ENCODE results near the gene CD300LB.
"Not testable (repeated sequence)": the region's sequence is repeated elsewhere in the genome, so short reads cannot be mapped to it uniquely, and the experiment has no call there.

The CD300LB gene

GRCh38 chr17:74525781-74526288, 5.4 kb downstream of the CD300LB start:
- no peak overlapping the region for H3K27ac ChIP-seq (ENCODE audit: low read depth, low read length, severe bottlenecking)
- whole genome bisulfite sequencing, 2 experiments (ENCODE audit: insufficient coverage in 2 of 2), result 87 to 91% methylated on average over 12 to 14 of the region's 14 CpGs
- H3K9me3 ChIP-seq (ENCODE audit: control insufficient read depth, low read length), result no peaks in the 10 kb centered on the region
- H3K4me3 ChIP-seq (ENCODE audit: extremely low read depth, insufficient read depth, low read length, poor library complexity, severe bottlenecking), result no peak overlapping the region
- H3K4me1 ChIP-seq (ENCODE audit: control insufficient read depth, insufficient read depth, low read length, poor library complexity, severe bottlenecking), result no peaks in the 10 kb centered on the region
- H3K36me3 ChIP-seq (ENCODE audit: control insufficient read depth, insufficient read depth, low read length), result no peaks in the 10 kb centered on the region

- Histone ChIP-seq H3K36me3 (ENCODE audit: control insufficient read depth, insufficient read depth, low read length) (no peaks in the 10 kb centered on the region), H3K4me3 (ENCODE audit: extremely low read depth, insufficient read depth, low read length, poor library complexity, severe bottlenecking) (no peak overlapping the region), H3K4me1 (ENCODE audit: control insufficient read depth, insufficient read depth, low read length, poor library complexity, severe bottlenecking) (no peaks in the 10 kb centered on the region), H3K27ac (ENCODE audit: low read depth, low read length, severe bottlenecking) (no peak overlapping the region), H3K9me3 (ENCODE audit: control insufficient read depth, low read length) (no peaks in the 10 kb centered on the region)
- WGBS, 2 experiments (ENCODE audit: insufficient coverage in 2 of 2), result no CpG with 5 or more reads among the region's 1 CpG
Observed at GRCh38 chr17:74525465-74525725, 5.9 kb downstream of the CD300LB start.

GRCh38 chr17:74524653-74525464, 6.4 kb downstream of the CD300LB start:
- Histone ChIP-seq H3K27ac (ENCODE audit: low read depth, low read length, severe bottlenecking) (no peak overlapping the region), H3K4me3 (ENCODE audit: extremely low read depth, insufficient read depth, low read length, poor library complexity, severe bottlenecking) (no peak overlapping the region), H3K4me1 (ENCODE audit: control insufficient read depth, insufficient read depth, low read length, poor library complexity, severe bottlenecking) (no peaks in the 10 kb centered on the region), H3K36me3 (ENCODE audit: control insufficient read depth, insufficient read depth, low read length) (no peaks in the 10 kb centered on the region), H3K9me3 (ENCODE audit: control insufficient read depth, low read length) (no peaks in the 10 kb centered on the region)
- WGBS, 2 experiments (ENCODE audit: insufficient coverage in 2 of 2), result 83 to 91% methylated on average over 4 to 6 of the region's 11 CpGs

- Histone ChIP-seq H3K9me3 (ENCODE audit: control insufficient read depth, low read length) (peaks cover 4% of the 10 kb centered on the region), H3K4me3 (ENCODE audit: extremely low read depth, insufficient read depth, low read length, poor library complexity, severe bottlenecking) (no peak overlapping the region), H3K36me3 (ENCODE audit: control insufficient read depth, insufficient read depth, low read length) (no peaks in the 10 kb centered on the region), H3K4me1 (ENCODE audit: control insufficient read depth, insufficient read depth, low read length, poor library complexity, severe bottlenecking) (no peaks in the 10 kb centered on the region), H3K27ac (ENCODE audit: low read depth, low read length, severe bottlenecking) (no peak overlapping the region)
- WGBS, 2 experiments (ENCODE audit: insufficient coverage in 2 of 2), result 80 to 83% methylated on average over 1 to 2 of the region's 3 CpGs
Observed at GRCh38 chr17:74523308-74523707, 8.0 kb downstream of the CD300LB start.

GRCh38 chr17:74522381-74523105, 8.7 kb downstream of the CD300LB start:
- Histone ChIP-seq H3K27ac (ENCODE audit: low read depth, low read length, severe bottlenecking) (no peak overlapping the region), H3K36me3 (ENCODE audit: control insufficient read depth, insufficient read depth, low read length) (no peaks in the 10 kb centered on the region), H3K4me3 (ENCODE audit: extremely low read depth, insufficient read depth, low read length, poor library complexity, severe bottlenecking) (no peak overlapping the region), H3K9me3 (ENCODE audit: control insufficient read depth, low read length) (peaks cover 4% of the 10 kb centered on the region), H3K4me1 (ENCODE audit: control insufficient read depth, insufficient read depth, low read length, poor library complexity, severe bottlenecking) (no peaks in the 10 kb centered on the region)
- WGBS, 2 experiments (ENCODE audit: insufficient coverage in 2 of 2), result 66 to 80% methylated on average over 7 to 9 of the region's 10 CpGs

GRCh38 chr17:74521701-74522201, 9.5 kb downstream of the CD300LB start:
- no peak overlapping the region for H3K4me3 ChIP-seq (ENCODE audit: extremely low read depth, insufficient read depth, low read length, poor library complexity, severe bottlenecking)
- peaks cover 4% of the 10 kb centered on the region for H3K9me3 ChIP-seq (ENCODE audit: control insufficient read depth, low read length)
- H3K36me3 ChIP-seq (ENCODE audit: control insufficient read depth, insufficient read depth, low read length), result no peaks in the 10 kb centered on the region
- 89 to 90% methylated on average over 3 to 5 of the region's 9 CpGs for WGBS, 2 experiments (ENCODE audit: insufficient coverage in 2 of 2)
- no peak overlapping the region for H3K27ac ChIP-seq (ENCODE audit: low read depth, low read length, severe bottlenecking)
- no peaks in the 10 kb centered on the region for H3K4me1 ChIP-seq (ENCODE audit: control insufficient read depth, insufficient read depth, low read length, poor library complexity, severe bottlenecking)

- WGBS, 2 experiments (ENCODE audit: insufficient coverage in 2 of 2), result 85 to 92% methylated on average over 16 to 17 of the region's 21 CpGs
- H3K36me3 ChIP-seq (ENCODE audit: control insufficient read depth, insufficient read depth, low read length), result no peaks in the 10 kb centered on the region
- H3K4me1 ChIP-seq (ENCODE audit: control insufficient read depth, insufficient read depth, low read length, poor library complexity, severe bottlenecking), result no peaks in the 10 kb centered on the region
- H3K4me3 ChIP-seq (ENCODE audit: extremely low read depth, insufficient read depth, low read length, poor library complexity, severe bottlenecking), result no peak overlapping the region
- no peak overlapping the region for H3K27ac ChIP-seq (ENCODE audit: low read depth, low read length, severe bottlenecking)
- peaks cover 4% of the 10 kb centered on the region for H3K9me3 ChIP-seq (ENCODE audit: control insufficient read depth, low read length)
Observed at GRCh38 chr17:74520790-74521480, 10.3 kb downstream of the CD300LB start.

- WGBS, 2 experiments (ENCODE audit: insufficient coverage in 2 of 2), result 100% methylated on average over 1 of the region's 3 CpGs; no CpG with 5 or more reads in 1 of the 2 experiments
- Histone ChIP-seq H3K36me3 (ENCODE audit: control insufficient read depth, insufficient read depth, low read length) (no peaks in the 10 kb centered on the region), H3K9me3 (ENCODE audit: control insufficient read depth, low read length) (peaks cover 4% of the 10 kb centered on the region), H3K4me1 (ENCODE audit: control insufficient read depth, insufficient read depth, low read length, poor library complexity, severe bottlenecking) (no peaks in the 10 kb centered on the region), H3K27ac (ENCODE audit: low read depth, low read length, severe bottlenecking) (no peak overlapping the region), H3K4me3 (ENCODE audit: extremely low read depth, insufficient read depth, low read length, poor library complexity, severe bottlenecking) (no peak overlapping the region)
Observed at GRCh38 chr17:74520016-74520434, 11.2 kb downstream of the CD300LB start.

- not testable (repeated sequence) for H3K4me3 ChIP-seq (ENCODE audit: extremely low read depth, insufficient read depth, low read length, poor library complexity, severe bottlenecking); H3K9me3 ChIP-seq (ENCODE audit: control insufficient read depth, low read length); H3K36me3 ChIP-seq (ENCODE audit: control insufficient read depth, insufficient read depth, low read length); H3K27ac ChIP-seq (ENCODE audit: low read depth, low read length, severe bottlenecking); H3K4me1 ChIP-seq (ENCODE audit: control insufficient read depth, insufficient read depth, low read length, poor library complexity, severe bottlenecking)
- 75 to 78% methylated on average over 4 of the region's 6 CpGs for WGBS, 2 experiments (ENCODE audit: insufficient coverage in 2 of 2)
Observed at GRCh38 chr17:74518413-74518981, 12.8 kb downstream of the CD300LB start.

- no peaks in the 10 kb centered on the region for H3K36me3 ChIP-seq (ENCODE audit: control insufficient read depth, insufficient read depth, low read length)
- no peaks in the 10 kb centered on the region for H3K4me1 ChIP-seq (ENCODE audit: control insufficient read depth, insufficient read depth, low read length, poor library complexity, severe bottlenecking)
- no peak overlapping the region for H3K4me3 ChIP-seq (ENCODE audit: extremely low read depth, insufficient read depth, low read length, poor library complexity, severe bottlenecking)
- H3K9me3 ChIP-seq (ENCODE audit: control insufficient read depth, low read length), result peaks cover 4% of the 10 kb centered on the region
- 94 to 100% methylated on average over 1 to 2 of the region's 3 CpGs for WGBS, 2 experiments (ENCODE audit: insufficient coverage in 2 of 2)
- H3K27ac ChIP-seq (ENCODE audit: low read depth, low read length, severe bottlenecking), result no peak overlapping the region
Observed at GRCh38 chr17:74516561-74517328, 14.5 kb downstream of the CD300LB start.

Data from mesodermal cell (in vitro differentiated cells).